NCI-H2081 (cell line): ENCODE measurements around the gene CTSO.

ENCODE experiments used
- DNase-seq, 2 experiments: peaks; one replicate each; lab custom pipeline; 2025; lab: John Stamatoyannopoulos, UW

CTSO gene

GRCh38 chr4:155953151-155954117 is at the start of gene CTSO:
TSS of gene CTSO (minus strand) at chr4:155953866. CDS start at chr4:155953847, 19 bp downstream.
- peak; percentile 61 to 70 for DNase-seq

GRCh38 chr4:156000491-156000890 is 46.8 kb upstream of the CTSO start:
- no peak for DNase-seq

- no peak for DNase-seq
These were observed 46.1 kb upstream of the CTSO start for GRCh38 chr4:155999725-156000124.

GRCh38 chr4:155995069-155995468 is 41.4 kb upstream of the CTSO start:
- no peak for DNase-seq

DNA sequence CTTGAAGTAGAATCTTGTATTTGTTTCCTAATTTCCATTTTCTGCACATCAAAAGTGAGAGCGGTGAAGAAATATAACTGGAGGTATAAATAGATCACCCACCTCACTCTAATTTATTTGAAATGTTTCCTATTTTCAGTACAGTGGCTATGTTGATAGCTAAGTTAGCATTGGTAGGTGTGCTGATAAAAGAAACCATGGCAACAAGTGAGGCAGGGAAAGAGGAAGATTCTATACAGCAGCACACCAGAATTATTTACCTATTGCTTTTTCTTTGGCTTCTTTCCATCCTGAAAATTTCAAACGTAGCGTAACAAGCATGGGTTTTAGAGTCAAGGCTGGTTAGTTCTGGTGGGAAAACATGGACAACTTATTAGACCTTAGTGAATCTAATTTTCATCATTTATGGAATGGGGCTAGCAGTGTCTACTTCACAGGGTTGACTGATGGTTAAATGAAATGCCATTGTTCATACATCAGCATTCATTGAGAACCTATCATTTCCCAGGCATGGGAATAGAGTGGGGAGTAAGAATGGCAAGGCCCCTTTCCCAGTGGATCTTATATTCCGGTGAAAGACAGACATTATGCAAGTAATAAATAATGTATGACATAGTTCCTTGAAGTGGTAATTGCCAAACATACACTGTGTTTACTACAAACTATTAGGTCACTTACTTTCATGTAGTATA is 30.6 kb upstream of the CTSO start:
- no peak for DNase-seq

DNA sequence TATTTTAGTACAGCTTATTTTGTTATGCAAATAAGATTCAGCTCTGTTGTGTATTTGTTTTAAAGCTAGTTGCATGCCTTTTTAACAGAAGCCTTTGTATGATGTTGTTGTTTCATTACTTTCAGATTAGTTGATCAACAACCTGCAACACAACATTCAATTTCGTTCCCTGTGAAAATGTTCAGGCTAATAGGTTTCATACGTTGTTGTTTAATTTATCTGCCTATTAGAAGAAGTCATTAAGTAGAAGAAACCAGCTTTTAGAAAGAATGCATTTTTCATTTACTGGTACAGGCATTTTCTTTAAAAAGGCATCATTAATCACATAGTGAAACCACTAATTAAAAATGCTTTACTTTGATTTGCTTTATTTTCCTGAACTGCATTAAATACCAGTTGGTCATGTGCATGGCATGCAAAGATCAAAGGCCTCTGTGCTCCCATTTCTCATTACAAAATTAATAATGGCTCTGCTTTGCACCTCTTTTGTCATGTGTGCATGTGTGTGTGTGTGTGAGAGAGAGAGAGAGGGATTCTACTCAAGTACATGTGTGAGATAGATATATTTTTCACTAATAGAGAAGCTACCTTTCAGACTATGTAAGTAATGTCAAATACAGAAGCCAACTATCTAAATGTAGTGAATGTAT is 29.2 kb upstream of the CTSO start:
- no peak for DNase-seq

DNA sequence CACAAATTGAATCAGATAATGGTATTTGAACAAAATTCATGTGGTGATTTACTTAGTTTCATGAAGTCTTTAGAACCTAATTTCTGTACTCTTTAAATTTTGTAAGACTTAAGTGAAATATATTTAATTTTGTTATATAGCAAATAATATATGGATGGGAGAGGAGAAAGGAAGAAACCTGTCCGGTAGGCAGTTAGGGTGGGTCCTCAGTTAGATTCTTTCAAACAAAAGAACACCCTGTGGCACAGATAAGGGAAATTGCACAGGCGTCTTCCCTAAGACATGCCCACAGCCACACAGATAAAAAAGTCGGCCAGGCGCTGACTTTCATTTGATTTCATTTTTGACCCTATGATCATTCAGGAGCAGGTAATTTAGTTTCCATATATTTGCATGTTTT is 25.1 kb upstream of the CTSO start:
- DNase-seq = no peak

- no peak for DNase-seq
These were observed 21.8 kb upstream of the CTSO start for GRCh38 chr4:155975511-155975910.

- DNase-seq = no peak
These were observed 21.3 kb upstream of the CTSO start for GRCh38 chr4:155974996-155975395.

DNA sequence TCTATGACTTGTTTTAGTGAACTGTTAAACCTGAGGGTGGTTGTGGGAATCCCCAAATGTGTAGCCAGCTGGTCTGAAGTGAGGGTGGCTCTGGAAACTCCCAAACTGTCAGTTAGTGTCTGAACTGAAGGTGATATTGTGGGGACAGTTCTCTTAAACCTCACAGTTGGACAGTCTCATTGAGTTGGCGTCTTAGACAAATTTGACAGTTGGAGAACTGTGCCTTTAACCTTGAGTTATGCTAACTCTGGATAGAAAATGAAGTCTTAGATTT is 20.7 kb upstream of the CTSO start:
- no peak for DNase-seq

- no peak for DNase-seq
These were observed 20.2 kb upstream of the CTSO start for GRCh38 chr4:155973639-155974475.

- DNase-seq = no peak
These were observed 18.4 kb upstream of the CTSO start for GRCh38 chr4:155972098-155972497.

- DNase-seq = no peak
These were observed 13.2 kb upstream of the CTSO start for GRCh38 chr4:155966731-155967395.

DNA sequence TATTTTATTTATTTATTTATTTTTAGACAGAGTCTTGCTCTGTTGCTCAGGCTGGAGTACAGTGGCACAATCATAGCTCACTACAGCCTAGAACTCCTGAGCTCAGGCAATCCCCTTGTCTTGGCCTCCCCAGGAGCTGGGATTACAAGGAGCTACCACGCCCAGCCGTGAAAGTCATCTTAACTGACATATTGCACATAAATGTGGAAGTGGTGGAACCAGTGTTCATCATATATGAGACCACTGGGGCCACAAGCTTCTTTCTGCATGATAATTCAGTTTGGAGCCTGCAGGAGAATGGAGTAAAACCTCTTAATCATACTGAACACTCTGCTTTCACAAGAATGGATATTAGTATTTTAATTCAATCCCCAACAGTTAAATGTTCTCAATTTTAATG is 12.5 kb upstream of the CTSO start:
- no peak for DNase-seq

- no peak for DNase-seq
These were observed 10.6 kb upstream of the CTSO start for GRCh38 chr4:155964016-155964891.

GRCh38 chr4:155962767-155963166 is 9.1 kb upstream of the CTSO start:
- DNase-seq = no peak

- no peak for DNase-seq
These were observed 7.9 kb upstream of the CTSO start for GRCh38 chr4:155961575-155961974.

DNA sequence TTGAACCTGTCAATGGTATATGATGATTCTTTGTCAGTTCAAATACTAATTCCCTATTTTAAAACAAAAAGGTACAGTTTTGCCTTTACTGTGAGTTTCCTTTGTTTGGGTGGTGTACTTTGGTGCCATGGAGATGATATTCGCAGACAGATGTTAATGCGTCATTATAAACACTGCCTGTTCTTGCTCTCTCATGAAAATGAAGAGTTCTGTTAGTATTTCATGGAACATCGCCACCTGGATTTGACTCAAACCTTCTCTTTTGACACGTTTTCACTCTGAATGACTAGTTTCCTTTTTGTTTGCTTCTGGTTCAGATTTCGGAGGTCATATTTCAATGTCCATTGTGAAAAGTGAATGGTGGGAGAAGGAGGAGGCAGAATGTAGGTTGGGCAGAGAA is 6.9 kb upstream of the CTSO start:
- DNase-seq = peak; percentile 14 to 50

- DNase-seq = no peak
These were observed 5.8 kb upstream of the CTSO start for GRCh38 chr4:155959417-155959816.

DNA sequence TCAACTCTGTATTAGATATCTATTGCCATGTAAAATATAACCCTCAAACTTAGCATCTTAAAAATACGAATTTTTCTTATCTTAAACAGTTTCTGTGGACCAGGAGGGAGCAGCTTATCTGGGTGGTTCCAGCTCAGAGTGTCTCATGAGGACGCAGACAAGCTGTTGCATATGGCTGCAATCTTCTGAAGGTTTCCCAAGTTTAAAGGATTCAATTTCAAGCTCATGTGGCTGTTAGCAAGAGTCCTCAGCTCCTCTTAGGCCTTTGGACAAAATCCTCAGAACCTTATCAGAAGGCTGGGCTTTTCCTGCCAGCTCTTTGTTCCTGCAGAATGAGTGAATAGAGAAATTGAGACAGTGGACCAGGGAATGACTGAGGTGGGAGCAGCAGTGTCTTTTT is 2.8 kb upstream of the CTSO start:
- no peak for DNase-seq
